PC-9 (cell line): ENCODE measurements around the gene ARFIP1. TPM values are rescaled to one million over a fixed set of nuclear protein-coding genes. Genes with fewer than 3 reads are reported as not detected.
"Not testable (repeated sequence)": the region's sequence is repeated elsewhere in the genome, so short reads cannot be mapped to it uniquely, and the experiment has no call there.

Experiments
- BruUV-seq: library from RNA; stranded (reverse); fragments of 400-500 nt; replicated peaks from 2 replicates; lab custom pipeline; 2021; lab: Mats Ljungman, UMichigan
- CTCF ChIA-PET: fragments of 300-600 bp; sonication (Branson Sonifier 250); formaldehyde crosslinking; loops from one replicate; lab custom pipeline; 2022; ENCODE audit warnings: antibody characterized with exemption; lab: Charles Lee
- POLR2A ChIA-PET: fragments of 300-600 bp; sonication (Branson Sonifier 250); formaldehyde crosslinking; loops from one replicate; lab custom pipeline; 2022; ENCODE audit warnings: antibody characterized with exemption; ENCODE audit not compliant: unreplicated experiment; lab: Charles Lee
- DNase-seq, 2 experiments: peaks; one replicate each; pipeline versions ENCODE4 v3.0.0 to v3.0.0-alpha.2; 2015 to 2022; ENCODE audit warnings: mixed read lengths in 1 of 2
- H2AFZ ChIP-seq: fragments of 200-600 bp; sonication (generic); 2 replicates; pipeline ENCODE4 v1.8.1; 2017; ENCODE audit warnings: antibody characterized with exemption
- H3F3A ChIP-seq: fragments of 200-600 bp; sonication (generic); 2 replicates; pipeline ENCODE4 v1.8.1; 2017; ENCODE audit warnings: antibody characterized with exemption, mild to moderate bottlenecking, low read depth; ENCODE audit not compliant: insufficient read depth
- H3K27ac ChIP-seq: fragments of 200-600 bp; sonication (generic); 2 replicates; pipeline ENCODE4 v1.6.1; 2016; ENCODE audit warnings: mixed run types
- H3K27me3 ChIP-seq: fragments of 200-600 bp; sonication (generic); 2 replicates; pipeline ENCODE4 v1.6.1; 2016; ENCODE audit warnings: low read depth, mixed run types; ENCODE audit not compliant: insufficient read depth
- H3K36me3 ChIP-seq: fragments of 200-600 bp; sonication (generic); 2 replicates; pipeline ENCODE4 v1.6.1; 2016; ENCODE audit warnings: low read depth, mixed run types
- H3K4me1 ChIP-seq: fragments of 200-600 bp; sonication (generic); replicated peaks from 2 replicates; pipeline ENCODE4 v1.6.1; 2016; ENCODE audit warnings: mixed run types; ENCODE audit not compliant: insufficient read depth
- H3K4me2 ChIP-seq: fragments of 200-600 bp; sonication (generic); 2 replicates; pipeline ENCODE4 v1.6.1; 2017; ENCODE audit warnings: mixed run types
- H3K4me3 ChIP-seq: fragments of 200-600 bp; sonication (generic); 2 replicates; pipeline ENCODE4 v1.6.1; 2016; ENCODE audit warnings: mixed run types
- H3K79me2 ChIP-seq: fragments of 200-600 bp; sonication (generic); 2 replicates; pipeline ENCODE4 v1.6.1; 2017; ENCODE audit warnings: low read depth, mixed run types
- H3K9me2 ChIP-seq: fragments of 200-600 bp; sonication (generic); 2 replicates; pipeline ENCODE4 v1.8.1; 2017; ENCODE audit warnings: mild to moderate bottlenecking; ENCODE audit not compliant: insufficient read depth
- H3K9me3 ChIP-seq: fragments of 200-600 bp; sonication (generic); 2 replicates; pipeline ENCODE4 v1.8.1; 2016; ENCODE audit warnings: low read depth; ENCODE audit not compliant: insufficient read depth
- H4K20me1 ChIP-seq: fragments of 200-600 bp; sonication (generic); 2 replicates; pipeline ENCODE4 v1.8.1; 2017; ENCODE audit not compliant: insufficient read depth
- CTCF ChIP-seq: fragments of 200-600 bp; sonication (generic); conservative IDR thresholded peaks from 2 replicates; pipeline ENCODE4 v1.6.1; 2017; ENCODE audit warnings: mixed run types, antibody characterized with exemption, mild to moderate bottlenecking, moderate library complexity
- EZH2 ChIP-seq: fragments of 200-600 bp; sonication (generic); IDR thresholded peaks from 2 replicates; pipeline ENCODE4 v1.8.0; 2017; ENCODE audit warnings: antibody characterized with exemption, low read depth
- intact Hi-C: fragments of 100-400 bp; cut with micrococcal nuclease; formaldehyde crosslinking; loops from one replicate; pipeline ENCODE4 v1.10.0; 2022; ENCODE audit not compliant: unreplicated experiment
- total RNA-seq: library from RNA; stranded (reverse); gene quantifications from 2 replicates; pipeline ENCODE4 v1.2.3, GENCODE V29; 2021

The ARFIP1 gene
- total RNA-seq, 1 experiment from 2014 or later, result 38.4 TPM

DNA sequence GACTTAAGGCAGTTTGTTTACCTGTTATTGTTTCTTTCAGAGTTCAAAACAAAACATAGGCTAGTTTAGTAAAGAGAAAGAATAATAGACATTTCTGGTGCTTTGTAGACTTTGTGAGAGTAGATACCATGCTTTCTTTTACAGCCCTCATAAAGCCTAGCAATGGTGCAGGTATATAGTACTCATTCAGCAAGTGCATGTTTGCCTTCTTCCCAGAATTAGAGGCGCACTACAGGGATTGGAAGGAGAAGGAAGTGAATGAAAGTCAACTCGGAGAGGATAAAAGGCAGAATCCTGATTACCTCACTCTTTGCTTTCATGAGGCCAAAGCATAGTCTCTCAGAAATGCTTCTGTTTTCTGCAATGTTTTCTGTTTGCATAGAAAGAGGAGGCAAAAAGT lies 113.2 kb downstream of the ARFIP1 start:
- Histone ChIP-seq H3F3A (0 out of 2 replicates have a peak, but pooled peaks cover 7% of the 10 kb centered on the region), H3K27ac (no peak overlapping the region), H3K4me2 (no peak overlapping the region), H3K9me2 (no peaks in the 10 kb centered on the region), H3K79me2 (no peaks in the 10 kb centered on the region), H3K27me3 (no peaks in the 10 kb centered on the region), H2AFZ (no peak overlapping the region), H3K9me3 (no peaks in the 10 kb centered on the region), H3K36me3 (peaks cover 8% of the 10 kb centered on the region; the same call in 1 of the 2 replicates), H3K4me1 (peaks cover 10% of the 10 kb centered on the region; the same call in 1 of the 2 replicates), H4K20me1 (no peaks in the 10 kb centered on the region), H3K4me3 (no peak overlapping the region)
- no peak for TF ChIP-seq CTCF
- TF ChIP-seq EZH2, result no peak
- POLR2A ChIA-PET, result no interaction called here
- DNase-seq, result no peak
- intact Hi-C loops, result no loop called here
- CTCF ChIA-PET, result interaction anchor here (0.5 kb wide), 1 partner anchor 40 kb away, joined by 5 read pairs; no protein-coding TSS in a partner anchor
- no TSS peak for BruUV-seq

DNA sequence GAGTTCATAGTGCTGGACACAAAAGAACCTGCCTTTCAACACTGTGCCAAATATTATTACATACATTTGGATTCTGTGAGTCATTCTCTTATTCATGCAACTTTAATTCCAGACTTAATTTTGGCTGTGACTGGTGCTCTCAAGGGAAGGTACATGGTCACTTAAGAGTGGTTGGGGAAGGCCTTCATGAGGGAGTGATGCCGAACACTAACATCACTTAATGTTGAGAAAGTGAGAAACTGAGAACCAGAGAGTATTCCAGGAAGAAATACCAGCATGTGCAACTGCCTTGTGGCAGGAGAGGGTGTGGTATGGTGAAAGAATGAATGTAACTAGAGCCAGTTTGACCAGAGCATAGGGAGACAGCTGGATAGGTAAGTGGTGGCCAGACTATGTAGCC lies 114.9 kb downstream of the ARFIP1 start:
- H3K9me2 ChIP-seq, result no peaks in the 10 kb centered on the region
- BruUV-seq, result no TSS peak
- H3K4me2 ChIP-seq, result no peak overlapping the region
- ChIA-PET POLR2A (interaction anchor here (0.6 kb wide), 1 partner anchor 194 kb away, joined by 4 read pairs; no protein-coding TSS in a partner anchor), CTCF (interaction anchor here (0.7 kb wide), 1 partner anchor 76 kb away, joined by 3 read pairs; no protein-coding TSS in a partner anchor)
- intact Hi-C loops, result no loop called here
- 0 out of 2 replicates have a peak, but pooled peaks cover 3% of the 10 kb centered on the region for H3K36me3 ChIP-seq
- no peak overlapping the region for H3K27ac ChIP-seq
- H4K20me1 ChIP-seq, result no peaks in the 10 kb centered on the region
- no peak overlapping the region for H2AFZ ChIP-seq
- H3K4me3 ChIP-seq, result no peak overlapping the region
- no peaks in the 10 kb centered on the region for H3K9me3 ChIP-seq
- TF ChIP-seq EZH2 (no peak), CTCF (no peak)
- H3K4me1 ChIP-seq, result peaks cover 10% of the 10 kb centered on the region; the same call in 1 of the 2 replicates
- 0 out of 2 replicates have a peak, but pooled peaks cover 7% of the 10 kb centered on the region for H3F3A ChIP-seq
- H3K79me2 ChIP-seq, result no peaks in the 10 kb centered on the region
- DNase-seq, result peak; percentile 12 to 54
- H3K27me3 ChIP-seq, result no peaks in the 10 kb centered on the region

GRCh38 chr4:152896811-152897210 lies 117.1 kb downstream of the ARFIP1 start:
- ChIA-PET POLR2A (no interaction called here), CTCF (no interaction called here)
- Histone ChIP-seq H3K4me1 (peaks cover 10% of the 10 kb centered on the region; the same call in 1 of the 2 replicates), H2AFZ (no peak overlapping the region), H3K27ac (no peak overlapping the region), H3K9me3 (no peaks in the 10 kb centered on the region), H3K79me2 (no peaks in the 10 kb centered on the region), H3K36me3 (0 out of 2 replicates have a peak, but pooled peaks cover 3% of the 10 kb centered on the region), H3K4me3 (no peak overlapping the region), H3K27me3 (no peaks in the 10 kb centered on the region), H4K20me1 (no peaks in the 10 kb centered on the region), H3K4me2 (no peak overlapping the region), H3F3A (0 out of 2 replicates have a peak, but pooled peaks cover 7% of the 10 kb centered on the region), H3K9me2 (no peaks in the 10 kb centered on the region)
- intact Hi-C loops, result no loop called here
- BruUV-seq, result no TSS peak
- TF ChIP-seq CTCF (no peak), EZH2 (no peak)
- no peak for DNase-seq

GRCh38 chr4:152898133-152898532 lies 118.4 kb downstream of the ARFIP1 start:
- CTCF ChIA-PET, DNase-seq, H3K4me3 ChIP-seq: not testable (repeated sequence)

More at GRCh38 chr4:152898133-152898532, 118.4 kb downstream of the ARFIP1 start:
- BruUV-seq, H3K27me3 ChIP-seq, H2AFZ ChIP-seq, H3K9me2 ChIP-seq, H3K36me3 ChIP-seq, H4K20me1 ChIP-seq, H3F3A ChIP-seq, H3K9me3 ChIP-seq, H3K27ac ChIP-seq, H3K79me2 ChIP-seq, POLR2A ChIA-PET, intact Hi-C loops, H3K4me2 ChIP-seq: not testable (repeated sequence)
- peaks cover 10% of the 10 kb centered on the region; the same call in 1 of the 2 replicates for H3K4me1 ChIP-seq
